ENCODE results near the gene RPS6KA2. TPM values are rescaled to one million over a fixed set of nuclear protein-coding genes. Genes with fewer than 3 reads are reported as not detected.

RPS6KA2 gene
- total RNA-seq, 1 donor from 2014 or later, result 33.7 TPM

GRCh38 chr6:166462461-166463135 is 164.5 kb downstream of the RPS6KA2 start:
- H3K4me1 Mint-ChIP-seq, result no peaks in the 10 kb centered on the region
- peaks cover 24% of the 10 kb centered on the region for H3K36me3 Mint-ChIP-seq (ENCODE audit: low read depth)
- H3K27me3 Mint-ChIP-seq (ENCODE audit: low read depth), result no peaks in the 10 kb centered on the region
- no peak overlapping the region for H3K27ac Mint-ChIP-seq (ENCODE audit: unreplicated experiment)
- DNase-seq (ENCODE audit: low read depth, low spot score), result no peak
- TF ChIP-seq CTCF (conservative IDR thresholded peaks at IDR 0.05), result no peak
- H3K4me3 Mint-ChIP-seq, result no peak overlapping the region
- H3K9me3 Mint-ChIP-seq, result peaks cover 2% of the 10 kb centered on the region

- DNase-seq (ENCODE audit: low read depth, low spot score), result no peak
- H3K4me1 Mint-ChIP-seq, result no peaks in the 10 kb centered on the region
- TF ChIP-seq CTCF (conservative IDR thresholded peaks at IDR 0.05), result no peak
- peaks cover 23% of the 10 kb centered on the region for H3K36me3 Mint-ChIP-seq (ENCODE audit: low read depth)
- H3K4me3 Mint-ChIP-seq, result no peak overlapping the region
- H3K9me3 Mint-ChIP-seq, result peaks cover 2% of the 10 kb centered on the region
- H3K27me3 Mint-ChIP-seq (ENCODE audit: low read depth), result no peaks in the 10 kb centered on the region
- no peak overlapping the region for H3K27ac Mint-ChIP-seq (ENCODE audit: unreplicated experiment)
Observed at GRCh38 chr6:166461821-166462460, 165.1 kb downstream of the RPS6KA2 start.

- H3K36me3 Mint-ChIP-seq (ENCODE audit: low read depth), result peaks cover 22% of the 10 kb centered on the region
- peaks cover 2% of the 10 kb centered on the region for H3K9me3 Mint-ChIP-seq
- TF ChIP-seq CTCF (conservative IDR thresholded peaks at IDR 0.05), result no peak
- DNase-seq (ENCODE audit: low read depth, low spot score), result no peak
- no peak overlapping the region for H3K4me3 Mint-ChIP-seq
- no peaks in the 10 kb centered on the region for H3K27me3 Mint-ChIP-seq (ENCODE audit: low read depth)
- no peaks in the 10 kb centered on the region for H3K4me1 Mint-ChIP-seq
- H3K27ac Mint-ChIP-seq (ENCODE audit: unreplicated experiment), result no peak overlapping the region
Observed at GRCh38 chr6:166460473-166461437, 166.3 kb downstream of the RPS6KA2 start.

- Mint-ChIP-seq H3K4me3 (no peak overlapping the region), H3K4me1 (no peaks in the 10 kb centered on the region)
- TF ChIP-seq CTCF (conservative IDR thresholded peaks at IDR 0.05), result no peak
Observed at GRCh38 chr6:166459906-166460305, 167.1 kb downstream of the RPS6KA2 start.

GRCh38 chr6:166459272-166459671 is 167.8 kb downstream of the RPS6KA2 start:
- Mint-ChIP-seq H3K4me3 (no peak overlapping the region), H3K27me3 (ENCODE audit: low read depth) (no peaks in the 10 kb centered on the region), H3K4me1 (no peaks in the 10 kb centered on the region), H3K9me3 (peaks cover 2% of the 10 kb centered on the region), H3K27ac (ENCODE audit: unreplicated experiment) (no peak overlapping the region), H3K36me3 (ENCODE audit: low read depth) (peaks cover 24% of the 10 kb centered on the region)
- DNase-seq (ENCODE audit: low read depth, low spot score), result no peak
- TF ChIP-seq CTCF (conservative IDR thresholded peaks at IDR 0.05), result no peak

More at GRCh38 chr6:166459906-166460305, 167.1 kb downstream of the RPS6KA2 start:
- DNase-seq (ENCODE audit: low read depth, low spot score), result no peak
- no peak overlapping the region for H3K27ac Mint-ChIP-seq (ENCODE audit: unreplicated experiment)
- no peaks in the 10 kb centered on the region for H3K27me3 Mint-ChIP-seq (ENCODE audit: low read depth)
- H3K36me3 Mint-ChIP-seq (ENCODE audit: low read depth), result peaks cover 21% of the 10 kb centered on the region
- peaks cover 2% of the 10 kb centered on the region for H3K9me3 Mint-ChIP-seq

All from neural crest cell (in vitro differentiated cells).